ENCODE results near the gene LTB. TPM values are rescaled to one million over a fixed set of nuclear protein-coding genes. Genes with fewer than 3 reads are reported as not detected.
A peak's percentile ranks its signal among the peaks of the same experiment; 100 is the strongest.

LTB gene
- total RNA-seq, 1 experiment from 2014 or later: not detected

DNA sequence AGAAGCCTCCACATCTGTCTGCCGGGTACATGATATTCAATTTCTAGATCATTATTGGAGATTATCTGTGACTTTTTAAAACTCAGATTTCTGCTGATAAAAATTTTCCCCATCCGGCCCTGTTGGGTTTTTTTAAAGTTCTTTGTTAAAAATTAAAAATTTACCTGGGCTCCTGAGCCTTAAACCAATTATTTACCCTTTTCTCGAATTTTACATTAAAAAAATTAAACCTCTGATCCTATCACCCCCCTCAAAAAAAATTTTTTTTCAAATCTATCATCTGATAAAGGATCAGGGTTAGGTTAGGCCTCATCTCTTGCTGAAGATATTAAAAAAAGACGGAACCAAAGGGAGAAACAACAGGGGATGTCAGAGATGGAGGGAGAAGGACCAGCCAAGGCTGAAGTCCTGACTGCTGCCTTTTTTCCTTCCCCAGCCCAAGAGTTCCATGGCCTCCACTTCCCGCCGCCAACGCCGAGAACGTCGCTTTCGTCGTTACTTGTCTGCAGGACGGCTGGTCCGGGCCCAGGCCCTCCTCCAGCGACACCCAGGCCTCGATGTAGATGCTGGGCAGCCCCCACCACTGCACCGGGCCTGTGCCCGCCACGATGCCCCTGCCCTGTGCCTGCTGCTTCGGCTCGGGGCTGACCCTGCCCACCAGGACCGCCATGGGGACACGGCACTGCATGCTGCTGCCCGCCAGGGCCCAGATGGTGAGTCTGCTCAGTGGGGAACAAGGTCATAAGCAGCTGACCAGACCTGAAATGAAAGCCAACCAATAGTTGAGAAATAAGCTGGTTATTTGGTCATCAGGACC, 34.3 kb downstream of the LTB start:
- H3K27ac ChIP-seq (ENCODE audit: insufficient read length, low read depth, low read length): no peak overlapping the region

More for the DNA sequence above, 34.3 kb downstream of the LTB start:
- Mint-ChIP-seq H3K36me3 (ENCODE audit: insufficient read depth in 1 of 3, low read depth in 3 of 3) (peaks cover 6 to 32% (median 19%) of the 10 kb centered on the region in 3 experiments; a peak in 6 of 7 replicates), H3K27ac (peak overlapping the region; percentile 89 to 97 (median 94)), H3K4me1 (peaks cover 18 to 29% of the 10 kb centered on the region in 2 experiments), H3K9me3 (no peaks in the 10 kb centered on the region), H3K27me3 (ENCODE audit: low read depth) (no peaks in the 10 kb centered on the region), H3K4me3 (peak overlapping the region; percentile 70 to 84)
- no peak for DNase-seq
- no peaks in the 10 kb centered on the region for H3K27me3 ChIP-seq (ENCODE audit: insufficient read depth, low read length)
- H3K9me3 ChIP-seq (ENCODE audit: control insufficient read depth, low read depth, low read length): no peaks in the 10 kb centered on the region
- H3K79me1 ChIP-seq (ENCODE audit: insufficient read depth, low read depth, low read length, poor library complexity, severe bottlenecking): peaks cover 3% of the 10 kb centered on the region
- peak overlapping the region; percentile 18 for H3K9ac ChIP-seq (ENCODE audit: extremely low read depth, insufficient read length, low read length)
- no peak overlapping the region for H4K8ac ChIP-seq (replicated peaks; ENCODE audit: insufficient read length, low read depth, low read length)
- no peak overlapping the region for H3K18ac ChIP-seq (ENCODE audit: insufficient read length, low read depth, low read length)
- H2BK120ac ChIP-seq (ENCODE audit: low read depth, low read length, poor library complexity, severe bottlenecking): no peak overlapping the region
- no peak overlapping the region for H2BK15ac ChIP-seq (ENCODE audit: low read depth, low read length)
- no peaks in the 10 kb centered on the region for H4K20me1 ChIP-seq (ENCODE audit: control insufficient read depth, insufficient read depth, insufficient read length)
- no peak overlapping the region; the same call in 1 of the 2 replicates for H3K14ac ChIP-seq (ENCODE audit: insufficient read depth, low read length)
- H2BK5ac ChIP-seq (ENCODE audit: insufficient read length, low read length): no peak overlapping the region
- 100% methylated on average over 1 of the region's 24 CpGs for WGBS (ENCODE audit: extremely low coverage, insufficient read length, low lambda C conversion rate)
- H3K79me2 ChIP-seq (ENCODE audit: insufficient read depth, low read length): no peaks in the 10 kb centered on the region; the same call in 1 of the 2 replicates
- 0 out of 2 replicates have a peak overlapping the region, but pooled peaks have one; percentile 88 for H3K4ac ChIP-seq (ENCODE audit: low read depth, low read length)
- no peak overlapping the region for H4K91ac ChIP-seq (ENCODE audit: insufficient read length, low read depth, low read length)
- H3K23ac ChIP-seq (ENCODE audit: insufficient read length, low read depth, low read length): no peak overlapping the region
- H2AFZ ChIP-seq (ENCODE audit: low read length): no peak overlapping the region
- no peaks in the 10 kb centered on the region for H3K23me2 ChIP-seq (ENCODE audit: insufficient read length, low read depth, low read length, poor library complexity, severe bottlenecking)
- TF ChIP-seq CTCF (conservative IDR thresholded peaks at IDR 0.05): no peak
- no peak overlapping the region for H4K5ac ChIP-seq (ENCODE audit: insufficient read length, low read depth, low read length)
- peak overlapping the region; percentile 56 for H3K4me2 ChIP-seq (ENCODE audit: insufficient read depth, insufficient read length, low read length)
- no peaks in the 10 kb centered on the region; the same call in 1 of the 2 replicates for H3K4me1 ChIP-seq (ENCODE audit: insufficient read depth, low read length)
- H2AK5ac ChIP-seq (ENCODE audit: insufficient read length, low read length): no peak overlapping the region
- no peak overlapping the region for H3T11ph ChIP-seq (ENCODE audit: low read length)
- no peak overlapping the region for H2BK12ac ChIP-seq (ENCODE audit: insufficient read length, low read depth, low read length)
- no peak overlapping the region for H2BK20ac ChIP-seq (ENCODE audit: low read depth, low read length, poor library complexity, severe bottlenecking)
- H3K56ac ChIP-seq (ENCODE audit: insufficient read length, low read depth, low read length): no peak overlapping the region
